ENCODE results near the gene ERVH48-1.
"Not testable (repeated sequence)": the region's sequence is repeated elsewhere in the genome, so short reads cannot be mapped to it uniquely, and the experiment has no call there.

Gene ERVH48-1

GRCh38 chr21:42900446-42900845 is 25.0 kb downstream of the ERVH48-1 start:
- DNase-seq = no peak

GRCh38 chr21:42892931-42893755 is 32.3 kb downstream of the ERVH48-1 start, which contains the start of gene NDUFV3:
NDUFV3 (plus strand) TSS chr21:42893309; CDS start chr21:42893334, 25 bp downstream.
- peak; percentile 93 for DNase-seq

- no peak for DNase-seq
These were observed 32.9 kb downstream of the ERVH48-1 start for GRCh38 chr21:42892582-42892930.

DNA sequence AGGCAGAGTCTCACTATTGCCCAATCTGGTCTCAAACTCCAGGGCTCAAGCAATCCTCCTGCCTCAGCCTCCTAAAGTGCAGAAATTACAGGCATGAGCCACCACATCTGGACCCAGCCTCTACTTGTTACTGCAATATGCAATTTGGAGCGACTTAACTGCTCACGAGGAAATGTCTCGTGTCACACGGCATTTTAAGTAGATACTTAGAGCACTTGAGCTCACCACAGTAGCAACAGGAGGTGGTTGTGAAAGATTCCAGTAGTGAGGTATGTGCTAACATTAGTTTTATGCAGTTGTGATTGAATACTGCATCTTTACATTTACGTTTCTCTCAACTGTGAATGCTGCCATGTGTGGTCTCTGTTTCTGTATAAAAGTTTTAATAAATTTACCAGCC is 38.1 kb downstream of the ERVH48-1 start:
- no peak for DNase-seq

GRCh38 chr21:42883921-42884320 is 41.5 kb downstream of the ERVH48-1 start:
- no peak for DNase-seq

GRCh38 chr21:42880352-42880751 is 45.1 kb downstream of the ERVH48-1 start:
- DNase-seq = no peak

GRCh38 chr21:42878993-42879787 is 46.2 kb downstream of the ERVH48-1 start, which contains the start of gene WDR4:
WDR4 (minus strand) TSS chr21:42879539; CDS start chr21:42879495, 44 bp downstream.
- DNase-seq = peak; percentile 84

- DNase-seq = no peak
These were observed 46.8 kb downstream of the ERVH48-1 start for GRCh38 chr21:42878678-42878992.

DNA sequence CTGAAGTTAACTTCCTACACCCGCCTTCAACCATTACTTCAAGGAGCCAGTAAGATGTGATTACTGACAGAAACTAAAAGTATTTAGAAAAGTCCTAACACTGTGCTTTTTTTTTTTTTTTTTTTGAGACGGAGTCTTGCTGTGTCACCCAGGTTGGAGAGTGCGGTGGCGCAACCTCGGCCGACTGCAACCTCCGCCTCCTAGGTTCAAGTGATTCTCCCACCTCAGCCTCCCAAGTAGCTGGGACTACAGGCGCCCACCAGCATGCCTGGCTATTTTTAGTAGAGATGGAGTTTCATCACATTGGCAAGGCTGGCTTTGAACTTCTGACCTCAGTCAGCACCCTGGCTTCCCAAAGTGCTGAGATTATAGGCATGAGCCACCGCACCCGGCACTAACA is 49.6 kb downstream of the ERVH48-1 start:
- DNase-seq = not testable (repeated sequence)

DNA sequence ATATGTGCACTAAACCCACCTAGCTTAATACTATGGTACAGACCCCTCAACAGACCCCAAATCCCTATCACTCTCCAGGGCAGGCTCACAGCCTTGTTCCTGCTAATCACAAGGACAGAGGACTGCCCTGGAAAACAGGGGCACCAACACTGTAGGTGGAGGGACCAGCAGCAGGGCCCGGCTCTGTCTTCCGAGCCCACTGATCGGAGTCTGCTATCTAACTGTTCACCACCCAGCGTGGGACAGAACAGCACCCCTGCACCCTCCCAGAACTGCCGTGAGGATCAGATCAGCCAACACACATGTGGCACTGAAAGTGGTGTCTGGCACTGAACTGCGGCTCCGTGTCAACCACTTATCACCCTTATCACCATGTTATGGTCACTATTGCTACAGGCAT is 52.3 kb downstream of the ERVH48-1 start:
- no peak for DNase-seq

- DNase-seq = no peak
These were observed 57.2 kb downstream of the ERVH48-1 start for GRCh38 chr21:42868196-42868595.
